HepG2 (cell line): ENCODE results near the gene LDLRAD3. TPM values are rescaled to one million over a fixed set of nuclear protein-coding genes. Genes with fewer than 3 reads are reported as not detected.

Source experiments
- ATAC-seq: fragments of 200-7000 bp; cut with Tn5 transposase; 3 replicates; pipeline ENCODE4 v1.9.1; 2020; ENCODE audit warnings: mild to moderate bottlenecking, moderate library complexity
- BruUV-seq: library from RNA; stranded (reverse); fragments of 400-500 nt; replicated peaks from 2 replicates; lab custom pipeline; 2021; lab: Mats Ljungman, UMichigan
- CTCF ChIA-PET: fragments of 300-600 bp; formaldehyde crosslinking; extraction: SDS; loops from one replicate; lab custom pipeline; 2021; ENCODE audit warnings: low total read pairs, inconsistent platforms, low intra/inter-chr PET ratio; lab: Yijun Ruan, JAX
- POLR2A ChIA-PET: fragments of 350-600 bp; sonication (Branson Sonifier 250); formaldehyde crosslinking; loops from one replicate; lab custom pipeline; 2020; ENCODE audit warnings: antibody characterized with exemption, inconsistent platforms; lab: Yijun Ruan, JAX
- DNase-seq: peaks from one replicate; pipeline ENCODE4 v3.0.0-alpha.2; 2015; ENCODE audit warnings: low spot score
- FAIRE-seq: peaks from 3 replicates; lab custom pipeline; 2011; peaks lifted over from hg19 to GRCh38; lab: Jason Lieb, UNC
- H2AFZ ChIP-seq: one replicate; pipeline ENCODE4 v1.6.1; 2011; ENCODE audit warnings: low read length, inconsistent platforms
- H3K27ac ChIP-seq: fragments of 300-600 bp; 3 replicates; pipeline ENCODE4 v1.8.0; 2011; ENCODE audit warnings: mixed run types, mild to moderate bottlenecking, mixed read lengths, low read length, inconsistent platforms; ENCODE audit not compliant: insufficient read depth; ENCODE audit errors: extremely low read length
- H3K27me3 ChIP-seq, 2 experiments: fragments of 200-600 bp in 1 of 2; 2 replicates in 1 of 2; 3 replicates in 1 of 2; pipeline versions ENCODE4 v1.6.0 to v1.8.0; 2011; ENCODE audit warnings: low read length in 2 of 2, mild to moderate bottlenecking in 2 of 2, moderate library complexity in 2 of 2, inconsistent platforms in 1 of 2; ENCODE audit not compliant: insufficient read depth in 2 of 2, control insufficient read depth in 1 of 2
- H3K36me3 ChIP-seq, 2 experiments: fragments of 200-600 bp in 1 of 2; replicated peaks in 1 of 2; 2 replicates in 1 of 2; 3 replicates in 1 of 2; pipeline versions ENCODE4 v1.5.1 to v1.8.0; 2011; ENCODE audit warnings: low read length in 2 of 2, inconsistent platforms in 1 of 2; ENCODE audit not compliant: insufficient read depth in 2 of 2, control insufficient read depth in 1 of 2
- H3K4me1 ChIP-seq: 2 replicates; pipeline ENCODE4 v1.5.1; 2012; ENCODE audit warnings: low read length, inconsistent platforms; ENCODE audit not compliant: insufficient read depth
- H3K4me2 ChIP-seq: 2 replicates; pipeline ENCODE4 v1.6.0; 2011; ENCODE audit warnings: low read depth, low read length, inconsistent platforms
- H3K4me3 ChIP-seq, 3 experiments: fragments of 200-600 bp in 1 of 3; sonication (generic), shearing (Covaris generic) in 1 of 3; replicated peaks in 1 of 3; 2 replicates each; pipeline ENCODE4 v1.5.1; 2011 to 2016; ENCODE audit warnings: low read length in 3 of 3, inconsistent platforms in 2 of 3, low read depth in 2 of 3, mild to moderate bottlenecking in 2 of 3, control low read depth in 1 of 3, mixed read lengths in 1 of 3; ENCODE audit not compliant: insufficient read depth in 1 of 3
- H3K79me2 ChIP-seq: one replicate; pipeline ENCODE4 v1.6.1; 2011; ENCODE audit warnings: low read length, inconsistent platforms; ENCODE audit not compliant: insufficient read depth
- H3K9ac ChIP-seq: 2 replicates; pipeline ENCODE4 v1.6.0; 2011; ENCODE audit warnings: mild to moderate bottlenecking, low read depth, low read length, inconsistent platforms; ENCODE audit not compliant: insufficient read depth
- H3K9me3 ChIP-seq: 2 replicates; pipeline ENCODE4 v1.5.1; 2012; ENCODE audit warnings: mild to moderate bottlenecking, low read length
- H4K20me1 ChIP-seq: 2 replicates; pipeline ENCODE4 v1.6.0; 2011; ENCODE audit warnings: inconsistent platforms, mild to moderate bottlenecking, low read length, moderate library complexity; ENCODE audit not compliant: insufficient read depth
- CREB1 ChIP-seq, 2 experiments: fragments of 450-650 bp in 1 of 2; IDR thresholded peaks; 2 replicates each; pipeline ENCODE4 v1.6.1; 2016 to 2017; ENCODE audit warnings: control low read depth in 1 of 2, mild to moderate bottlenecking in 1 of 2, missing compliant biosample characterization in 1 of 2, missing genetic modification characterization in 1 of 2
- RFXANK ChIP-seq: IDR thresholded peaks from 2 replicates; pipeline ENCODE4 v1.6.1; 2016
- WGBS: methylation state at CpG from one replicate; pipeline ENCODE4 v1.1.6; 2017; ENCODE audit warnings: low lambda C conversion rate; 5-methylcytosine and 5-hydroxymethylcytosine counted together
- in situ Hi-C: cut with HindIII; loops from 2 replicates; pipeline ENCODE4 v1.10.0; 2017; ENCODE audit warnings: low pct_unique_long_range_greater_than_20kb; ENCODE audit not compliant: extremely low pct_ligation_motif_present
- intact Hi-C: fragments of 100-400 bp; cut with micrococcal nuclease; formaldehyde crosslinking; loops from one replicate; pipeline ENCODE4 v1.10.0; 2022; ENCODE audit not compliant: unreplicated experiment
- polyA plus RNA-seq, 8 experiments: library from polyadenylated mRNA; depleted of rRNA in 3 of 8; stranded (reverse) in 7 of 8; unstranded in 1 of 8; fragments of >200 nt; fragmentation: Illumina TruSeq in 4 of 8; extraction: Trizol in 4 of 8; gene quantifications; 2 replicates each; pipeline versions ENCODE4 v1.2.1 to v1.2.3, GENCODE V29; 2011 to 2016; ENCODE audit warnings: low read depth in 4 of 8, missing spikeins in 1 of 8, mixed read lengths in 1 of 8; ENCODE audit not compliant: insufficient read depth in 1 of 8
- total RNA-seq, 5 experiments: library from RNA; depleted of rRNA; stranded (reverse); fragments of >200 nt; fragmentation: Illumina TruSeq; extraction: Trizol; gene quantifications; 2 replicates each; pipeline ENCODE4 v1.2.3, GENCODE V29; 2016; ENCODE audit warnings: low read depth in 1 of 5
- TF ChIP-seq, protein P1 (sequence below): sonication (generic); formaldehyde crosslinking; IDR thresholded peaks from 2 replicates; pipeline ENCODE4 v1.9.0; 2021; ENCODE audit warnings: missing genetic modification reagents, borderline replicate concordance
- TF ChIP-seq, protein P2 (sequence below): sonication (generic); formaldehyde crosslinking; IDR thresholded peaks from 2 replicates; pipeline ENCODE4 v1.4.0; 2020; ENCODE audit warnings: missing genetic modification reagents; ENCODE audit errors: not compliant biosample characterization

Gene LDLRAD3
- total and polyA plus RNA-seq, 2 of the 13 experiments (the other 11 are each of a cell fraction or from before 2014, with no cell fraction given): 0.50 to 0.60 TPM

DNA sequence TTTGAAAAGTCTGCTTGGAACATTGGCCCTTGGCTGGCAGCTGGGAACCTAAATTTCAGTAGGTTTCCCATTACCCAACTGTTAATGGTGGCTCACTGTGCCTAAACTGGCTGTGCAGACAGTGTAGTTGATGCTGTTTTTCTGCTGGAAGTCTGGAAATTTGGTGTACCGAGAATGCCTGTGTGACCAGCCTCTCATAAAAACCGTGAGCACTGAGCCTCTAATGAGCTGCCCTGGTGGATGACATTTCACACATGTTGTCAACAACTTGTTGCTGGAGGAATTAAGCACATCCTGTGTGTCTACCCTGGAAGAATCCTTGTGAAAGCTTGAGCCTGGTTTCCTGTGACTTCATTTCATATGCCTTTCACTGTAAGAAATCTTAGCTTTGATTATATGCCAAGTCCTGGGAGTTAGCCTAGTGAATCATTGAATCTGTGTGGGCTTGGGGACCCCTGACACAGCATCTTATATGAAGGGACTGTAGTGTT is 131.1 kb downstream of the LDLRAD3 start (continued):
- TF ChIP-seq, protein P1, sequence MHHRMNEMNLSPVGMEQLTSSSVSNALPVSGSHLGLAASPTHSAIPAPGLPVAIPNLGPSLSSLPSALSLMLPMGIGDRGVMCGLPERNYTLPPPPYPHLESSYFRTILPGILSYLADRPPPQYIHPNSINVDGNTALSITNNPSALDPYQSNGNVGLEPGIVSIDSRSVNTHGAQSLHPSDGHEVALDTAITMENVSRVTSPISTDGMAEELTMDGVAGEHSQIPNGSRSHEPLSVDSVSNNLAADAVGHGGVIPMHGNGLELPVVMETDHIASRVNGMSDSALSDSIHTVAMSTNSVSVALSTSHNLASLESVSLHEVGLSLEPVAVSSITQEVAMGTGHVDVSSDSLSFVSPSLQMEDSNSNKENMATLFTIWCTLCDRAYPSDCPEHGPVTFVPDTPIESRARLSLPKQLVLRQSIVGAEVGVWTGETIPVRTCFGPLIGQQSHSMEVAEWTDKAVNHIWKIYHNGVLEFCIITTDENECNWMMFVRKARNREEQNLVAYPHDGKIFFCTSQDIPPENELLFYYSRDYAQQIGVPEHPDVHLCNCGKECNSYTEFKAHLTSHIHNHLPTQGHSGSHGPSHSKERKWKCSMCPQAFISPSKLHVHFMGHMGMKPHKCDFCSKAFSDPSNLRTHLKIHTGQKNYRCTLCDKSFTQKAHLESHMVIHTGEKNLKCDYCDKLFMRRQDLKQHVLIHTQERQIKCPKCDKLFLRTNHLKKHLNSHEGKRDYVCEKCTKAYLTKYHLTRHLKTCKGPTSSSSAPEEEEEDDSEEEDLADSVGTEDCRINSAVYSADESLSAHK (CRISPR knock-in tag): no peak
- TF ChIP-seq, protein P2, sequence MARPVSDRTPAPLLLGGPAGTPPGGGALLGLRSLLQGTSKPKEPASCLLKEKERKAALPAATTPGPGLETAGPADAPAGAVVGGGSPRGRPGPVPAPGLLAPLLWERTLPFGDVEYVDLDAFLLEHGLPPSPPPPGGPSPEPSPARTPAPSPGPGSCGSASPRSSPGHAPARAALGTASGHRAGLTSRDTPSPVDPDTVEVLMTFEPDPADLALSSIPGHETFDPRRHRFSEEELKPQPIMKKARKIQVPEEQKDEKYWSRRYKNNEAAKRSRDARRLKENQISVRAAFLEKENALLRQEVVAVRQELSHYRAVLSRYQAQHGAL (CRISPR knock-in tag): no peak

DNA sequence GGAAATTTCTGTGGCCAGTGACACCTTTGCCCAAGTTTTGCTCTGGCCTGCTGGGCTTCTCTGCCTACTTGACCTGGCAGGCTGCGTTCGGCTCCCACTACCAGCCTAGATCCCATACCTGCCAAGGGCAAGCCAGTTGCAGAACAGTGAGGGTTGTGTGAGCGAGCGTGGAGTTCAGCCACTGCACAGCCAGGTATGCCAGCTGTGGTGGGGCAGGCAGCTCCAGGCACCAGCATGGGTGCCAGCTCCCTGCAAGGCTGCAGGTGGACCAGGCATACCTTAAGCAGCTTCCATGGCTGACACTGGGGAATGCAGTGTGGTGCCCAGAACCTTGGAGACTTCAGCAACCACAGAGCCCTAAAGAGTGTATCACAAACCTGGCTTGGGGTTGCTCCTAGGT is 133.5 kb downstream of the LDLRAD3 start:
- Histone ChIP-seq H3K9ac (no peak overlapping the region), H3K79me2 (no peaks in the 10 kb centered on the region), H3K4me2 (no peak overlapping the region), H3K9me3 (no peaks in the 10 kb centered on the region), H4K20me1 (no peaks in the 10 kb centered on the region), H3K36me3 (no peaks in the 10 kb centered on the region), H2AFZ (no peak overlapping the region), H3K4me1 (no peaks in the 10 kb centered on the region), H3K27me3 (no peaks in the 10 kb centered on the region), H3K27ac (no peak overlapping the region), H3K4me3 (no peak overlapping the region)
- BruUV-seq: no TSS peak
- ChIA-PET POLR2A (no interaction called here), CTCF (no interaction called here)
- TF ChIP-seq CREB1 (IDR thresholded peaks at IDR 0.05) (no peak), CREB1 (CRISPR knock-in tag; IDR thresholded peaks at IDR 0.05) (no peak), RFXANK (CRISPR knock-in tag) (no peak)
- ATAC-seq: no peak
- FAIRE-seq: no peak
- WGBS: 20% methylated on average over 1 of the region's 4 CpGs
- in situ Hi-C loops (no loop called here), intact Hi-C loops (no loop called here)
- no peak for DNase-seq
